ENCODE data around the gene CIRBP. TPM values are rescaled to one million over a fixed set of nuclear protein-coding genes. Genes with fewer than 3 reads are reported as not detected.

CIRBP gene
- total and polyA plus RNA-seq, 9 of the 15 experiments (the other 6 are each of a cell fraction or from before 2014, with no cell fraction given) = 20.5 to 327 (median 176) TPM

GRCh38 chr19:1269065-1269477 is at the start of gene CIRBP (continued):
- TF ChIP-seq E2F3 (CRISPR knock-in tag; IDR thresholded peaks at IDR 0.05) (no peak), EWSR1 (IDR thresholded peaks at IDR 0.05; ENCODE audit: borderline replicate concordance, low read depth, partially characterized antibody) (no peak), CREM (IDR thresholded peaks at IDR 0.05; ENCODE audit: low read depth) (peak; percentile 53), HBP1 (CRISPR knock-in tag; IDR thresholded peaks at IDR 0.05) (no peak), MAZ (CRISPR knock-in tag; conservative IDR thresholded peaks at IDR 0.05 in 1 of 2, IDR thresholded peaks at IDR 0.05 in 1 of 2) (peak; percentile 95 to 98), GABPB1 (CRISPR knock-in tag; IDR thresholded peaks at IDR 0.05) (peak; percentile 57), SUPT5H (IDR thresholded peaks at IDR 0.05) (peak; percentile 98), MEIS2 (IDR thresholded peaks at IDR 0.05; ENCODE audit: partially characterized antibody) (no peak), KDM4B (IDR thresholded peaks at IDR 0.05; ENCODE audit: borderline replicate concordance in 2 of 2, low read depth in 1 of 2) (peak in 1 of 2 experiments; percentile 90; a peak in 1 of 4 replicates), FUS (optimal IDR thresholded peaks at IDR 0.05; ENCODE audit: low read depth, low read length) (no peak), ZFP1 (CRISPR knock-in tag; IDR thresholded peaks at IDR 0.05) (no peak), FOS (IDR thresholded peaks at IDR 0.05; ENCODE audit: extremely low read depth, insufficient read length) (peak; percentile 44)

All from K562 (cell line).